HL-60/S4 (cell line): ENCODE data around the gene SPARCL1.
"Not testable (repeated sequence)": the region's sequence is repeated elsewhere in the genome, so short reads cannot be mapped to it uniquely, and the experiment has no call there.

Source experiments
- in situ Hi-C: fragments of 300-500 bp; cut with MboI; formaldehyde crosslinking; loops from 2 replicates; pipeline ENCODE4 v1.14.3; 2022; ENCODE audit warnings: low sequenced_read_pairs

SPARCL1 gene

GRCh38 chr4:87529187-87529586 lies at the start of gene SPARCL1:
Gene SPARCL1, minus strand, starts transcription at chr4:87529376. Its CDS starts 29,802 bp downstream, at chr4:87499574.
- in situ Hi-C loops: no loop called here

- in situ Hi-C loops: no loop called here
These were observed 46.8 kb upstream of the SPARCL1 start for GRCh38 chr4:87575983-87576382.

GRCh38 chr4:87575408-87575807 lies 46.2 kb upstream of the SPARCL1 start:
- in situ Hi-C loops: no loop called here

GRCh38 chr4:87574996-87575395 lies 45.8 kb upstream of the SPARCL1 start:
- in situ Hi-C loops: no loop called here

- in situ Hi-C loops: not testable (repeated sequence)
These were observed 45.2 kb upstream of the SPARCL1 start for GRCh38 chr4:87574376-87574775.

GRCh38 chr4:87570290-87570805 lies 41.2 kb upstream of the SPARCL1 start:
- in situ Hi-C loops: no loop called here

GRCh38 chr4:87567191-87567590 lies 38.0 kb upstream of the SPARCL1 start:
- in situ Hi-C loops: no loop called here

- in situ Hi-C loops: no loop called here
These were observed 37.1 kb upstream of the SPARCL1 start for GRCh38 chr4:87566276-87566675.

GRCh38 chr4:87565746-87566145 lies 36.6 kb upstream of the SPARCL1 start:
- in situ Hi-C loops: no loop called here

GRCh38 chr4:87560802-87561201 lies 31.6 kb upstream of the SPARCL1 start:
- in situ Hi-C loops: no loop called here

- in situ Hi-C loops: no loop called here
These were observed 30.1 kb upstream of the SPARCL1 start for GRCh38 chr4:87559090-87559837.

GRCh38 chr4:87557348-87557747 lies 28.2 kb upstream of the SPARCL1 start:
- in situ Hi-C loops: no loop called here

- in situ Hi-C loops: no loop called here
These were observed 26.8 kb upstream of the SPARCL1 start for GRCh38 chr4:87555773-87556619.

GRCh38 chr4:87553182-87553581 lies 24.0 kb upstream of the SPARCL1 start:
- in situ Hi-C loops: no loop called here

GRCh38 chr4:87551361-87551760 lies 22.2 kb upstream of the SPARCL1 start:
- in situ Hi-C loops: no loop called here

- in situ Hi-C loops: no loop called here
These were observed 18.0 kb upstream of the SPARCL1 start for GRCh38 chr4:87547016-87547708.

GRCh38 chr4:87545052-87545451 lies 15.9 kb upstream of the SPARCL1 start:
- in situ Hi-C loops: no loop called here

- in situ Hi-C loops: no loop called here
These were observed 14.8 kb upstream of the SPARCL1 start for GRCh38 chr4:87543835-87544461.

- in situ Hi-C loops: no loop called here
These were observed 13.6 kb upstream of the SPARCL1 start for GRCh38 chr4:87542734-87543312.

GRCh38 chr4:87541956-87542709 lies 13.0 kb upstream of the SPARCL1 start:
- in situ Hi-C loops: no loop called here
